HG02870 (cell line): ENCODE data around the gene ZPLD1.

Source experiments
- ATAC-seq: cut with Tn5 transposase; IDR thresholded peaks from one replicate; pipeline ENCODE4 v1.9.1; 2021; ENCODE audit warnings: mild to moderate bottlenecking, moderate library complexity; ENCODE audit not compliant: unreplicated experiment

Gene ZPLD1

GRCh38 chr3:102464261-102464660 lies 29.4 kb downstream of the ZPLD1 start:
- ATAC-seq, result no peak

GRCh38 chr3:102466001-102466400 lies 31.2 kb downstream of the ZPLD1 start:
- ATAC-seq, result no peak

- ATAC-seq, result no peak
Observed at GRCh38 chr3:102470066-102470465, 35.3 kb downstream of the ZPLD1 start.

GRCh38 chr3:102471001-102471400 lies 36.2 kb downstream of the ZPLD1 start:
- peak; percentile 50 for ATAC-seq

- ATAC-seq, result no peak
Observed at GRCh38 chr3:102471491-102471890, 36.7 kb downstream of the ZPLD1 start.

GRCh38 chr3:102473648-102474047 lies 38.8 kb downstream of the ZPLD1 start:
- ATAC-seq, result no peak

GRCh38 chr3:102474207-102474606 lies 39.4 kb downstream of the ZPLD1 start:
- ATAC-seq, result no peak

GRCh38 chr3:102476198-102476597 lies 41.4 kb downstream of the ZPLD1 start:
- no peak for ATAC-seq

- no peak for ATAC-seq
Observed at GRCh38 chr3:102478160-102478559, 43.3 kb downstream of the ZPLD1 start.

GRCh38 chr3:102480139-102480538 lies 45.3 kb downstream of the ZPLD1 start:
- ATAC-seq, result no peak

- ATAC-seq, result no peak
Observed at GRCh38 chr3:102481050-102481449, 46.2 kb downstream of the ZPLD1 start.

GRCh38 chr3:102483556-102483955 lies 48.7 kb downstream of the ZPLD1 start:
- no peak for ATAC-seq

- ATAC-seq, result no peak
Observed at GRCh38 chr3:102484363-102484762, 49.5 kb downstream of the ZPLD1 start.

GRCh38 chr3:102485701-102486100 lies 50.9 kb downstream of the ZPLD1 start:
- ATAC-seq, result no peak

GRCh38 chr3:102488331-102488730 lies 53.5 kb downstream of the ZPLD1 start:
- no peak for ATAC-seq

GRCh38 chr3:102492300-102492699 lies 57.5 kb downstream of the ZPLD1 start:
- ATAC-seq, result no peak

GRCh38 chr3:102497571-102497970 lies 62.8 kb downstream of the ZPLD1 start:
- no peak for ATAC-seq

- no peak for ATAC-seq
Observed at GRCh38 chr3:102505542-102505941, 70.7 kb downstream of the ZPLD1 start.

GRCh38 chr3:102510663-102511062 lies 75.8 kb downstream of the ZPLD1 start:
- ATAC-seq, result no peak

GRCh38 chr3:102511168-102511567 lies 76.4 kb downstream of the ZPLD1 start:
- no peak for ATAC-seq

GRCh38 chr3:102511639-102512038 lies 76.8 kb downstream of the ZPLD1 start:
- ATAC-seq, result no peak

- no peak for ATAC-seq
Observed at GRCh38 chr3:102512734-102513504, 78.1 kb downstream of the ZPLD1 start.

- no peak for ATAC-seq
Observed at GRCh38 chr3:102514241-102514640, 79.4 kb downstream of the ZPLD1 start.
